GM23338 (cell line): ENCODE results near the gene DAAM2. TPM values are rescaled to one million over a fixed set of nuclear protein-coding genes. Genes with fewer than 3 reads are reported as not detected.
A peak's percentile ranks its signal among the peaks of the same experiment; 100 is the strongest.

ENCODE experiments used
- ATAC-seq: fragments of 200-7000 bp; cut with Tn5 transposase; 3 replicates; pipeline ENCODE4 v1.9.1; 2020
- DNase-seq: peaks from one replicate; pipeline ENCODE4 v3.0.0-alpha.2; 2015; ENCODE audit warnings: low spot score
- H2AFZ ChIP-seq: fragments of 200-600 bp; sonication (generic); 2 replicates; pipeline ENCODE4 v1.8.0; 2016; ENCODE audit warnings: antibody characterized with exemption, mild to moderate bottlenecking, moderate library complexity
- H3F3A ChIP-seq: fragments of 200-600 bp; sonication (generic); replicated peaks from 2 replicates; pipeline ENCODE4 v1.8.0; 2017; ENCODE audit warnings: antibody characterized with exemption, mixed run types, low read depth
- H3K27ac ChIP-seq: fragments of 200-600 bp; sonication (generic); 2 replicates; pipeline ENCODE4 v1.6.1; 2016; ENCODE audit warnings: low read depth
- H3K27me3 ChIP-seq: fragments of 200-600 bp; sonication (generic); 2 replicates; pipeline ENCODE4 v1.8.0; 2016; ENCODE audit warnings: mild to moderate bottlenecking, mixed run types, moderate library complexity; ENCODE audit not compliant: insufficient read depth
- H3K36me3 ChIP-seq: fragments of 200-600 bp; sonication (generic); 2 replicates; pipeline ENCODE4 v1.8.0; 2016; ENCODE audit warnings: mild to moderate bottlenecking; ENCODE audit not compliant: insufficient read depth
- H3K4me1 ChIP-seq: fragments of 200-600 bp; sonication (generic); 2 replicates; pipeline ENCODE4 v1.8.0; 2016; ENCODE audit warnings: mild to moderate bottlenecking, moderate library complexity; ENCODE audit not compliant: insufficient read depth
- H3K4me2 ChIP-seq: fragments of 200-600 bp; sonication (generic); 2 replicates; pipeline ENCODE4 v1.7.1; 2017; ENCODE audit warnings: mixed run types
- H3K4me3 ChIP-seq: fragments of 200-600 bp; sonication (generic); 2 replicates; pipeline ENCODE4 v1.6.1; 2016; ENCODE audit warnings: mixed run types
- H3K79me2 ChIP-seq: fragments of 200-600 bp; sonication (generic); replicated peaks from 2 replicates; pipeline ENCODE4 v1.8.0; 2017; ENCODE audit warnings: mild to moderate bottlenecking; ENCODE audit not compliant: insufficient read depth
- H3K9me2 ChIP-seq: fragments of 200-600 bp; sonication (generic); 2 replicates; pipeline ENCODE4 v1.8.0; 2017; ENCODE audit not compliant: insufficient read depth
- H4K20me1 ChIP-seq: fragments of 200-600 bp; sonication (generic); replicated peaks from 2 replicates; pipeline ENCODE4 v1.8.0; 2017; ENCODE audit warnings: mild to moderate bottlenecking; ENCODE audit not compliant: insufficient read depth
- H3K27ac Mint-ChIP-seq: 2 replicates; pipeline ENCODE4 v1.8.0; 2020; ENCODE audit warnings: inconsistent platforms, mild to moderate bottlenecking, moderate library complexity, mixed read lengths
- H3K27me3 Mint-ChIP-seq: 3 replicates; pipeline ENCODE4 v1.8.0; 2022; ENCODE audit warnings: low read depth, mild to moderate bottlenecking, moderate library complexity, mixed read lengths, inconsistent platforms; ENCODE audit not compliant: insufficient read depth, poor library complexity
- H3K36me3 Mint-ChIP-seq: 3 replicates; pipeline ENCODE4 v1.8.0; 2021; ENCODE audit warnings: low read depth, mild to moderate bottlenecking, inconsistent platforms, moderate library complexity, mixed read lengths
- H3K4me1 Mint-ChIP-seq: 3 replicates; pipeline ENCODE4 v1.8.0; 2020; ENCODE audit warnings: mild to moderate bottlenecking, inconsistent platforms, mixed read lengths
- H3K4me3 Mint-ChIP-seq: 3 replicates; pipeline ENCODE4 v1.8.0; 2021; ENCODE audit warnings: moderate library complexity, mild to moderate bottlenecking, inconsistent platforms, mixed read lengths
- H3K9me3 Mint-ChIP-seq: 3 replicates; pipeline ENCODE4 v1.8.0; 2020; ENCODE audit warnings: moderate library complexity, mild to moderate bottlenecking, inconsistent platforms, mixed read lengths
- CREB1 ChIP-seq: fragments of 250-450 bp; sonication (Bioruptor Pico); IDR thresholded peaks from 2 replicates; pipeline ENCODE4 v1.5.0; 2020; ENCODE audit warnings: low read depth, mild to moderate bottlenecking, moderate library complexity
- EZH2phosphoT487 ChIP-seq: fragments of 200-600 bp; sonication (generic); IDR thresholded peaks from one replicate; pipeline ENCODE4 v1.8.1; 2018; ENCODE audit warnings: antibody characterized with exemption; ENCODE audit not compliant: unreplicated experiment
- NANOG ChIP-seq: IDR thresholded peaks from 2 replicates; pipeline ENCODE4 v1.6.1; 2016; ENCODE audit warnings: antibody characterized with exemption, borderline replicate concordance
- POLR2AphosphoS5 ChIP-seq: IDR thresholded peaks from 2 replicates; pipeline ENCODE4 v1.6.1; 2016; ENCODE audit warnings: antibody characterized with exemption, low read depth
- ZNF114 ChIP-seq: fragments of 250-450 bp; sonication (Bioruptor Pico); IDR thresholded peaks from 2 replicates; pipeline ENCODE4 v1.5.0; 2020; ENCODE audit warnings: mild to moderate bottlenecking, moderate library complexity
- ZNF331 ChIP-seq: fragments of 250-450 bp; sonication (Bioruptor Pico); IDR thresholded peaks from 2 replicates; pipeline ENCODE4 v1.5.0; 2020; ENCODE audit warnings: low read depth, mild to moderate bottlenecking, moderate library complexity
- polyA plus RNA-seq: library from polyadenylated mRNA; unstranded; fragments of >200 nt; fragmentation: Nextera tagmentation; extraction: Ambion mirVana; gene quantifications from 2 replicates; pipeline ENCODE4 v1.2.1, GENCODE V29; 2016
- total RNA-seq: library from RNA; depleted of rRNA; stranded (reverse); fragments of >200 nt; shearing (Covaris generic); gene quantifications from 2 replicates; pipeline ENCODE4 v1.2.3, GENCODE V29; 2014
- TF ChIP-seq, protein P1 (sequence below): IDR thresholded peaks from 2 replicates; pipeline ENCODE4 v1.6.1; 2016; ENCODE audit warnings: antibody characterized with exemption
- TF ChIP-seq, protein P2 (sequence below): IDR thresholded peaks from one replicate; pipeline ENCODE4 v1.6.1; 2018; ENCODE audit warnings: antibody characterized with exemption; ENCODE audit not compliant: unreplicated experiment

Gene DAAM2
- total and polyA plus RNA-seq, 2 experiments from 2014 or later: 1.4 to 4.9 TPM

DNA sequence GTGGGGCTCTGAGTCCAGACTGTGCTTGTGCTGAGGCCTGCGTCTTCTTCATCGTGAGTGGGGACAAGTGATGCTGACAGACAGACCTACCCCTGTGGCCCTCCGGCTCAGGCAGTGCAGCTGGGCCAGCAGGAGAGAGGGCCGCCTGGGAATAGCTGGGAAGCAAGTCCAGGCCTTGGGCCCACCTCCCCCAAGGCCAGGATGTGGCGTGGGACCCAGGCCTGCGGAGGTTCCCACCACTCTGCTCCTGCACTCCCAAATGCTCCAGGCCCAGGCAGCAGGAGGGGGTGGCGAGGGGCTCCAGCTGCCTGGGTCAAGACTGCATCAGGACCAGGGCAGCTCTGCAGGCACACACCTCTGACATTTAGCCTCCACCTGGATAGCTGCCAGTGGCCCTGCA is 38.3 kb downstream of the DAAM2 start:
- no peak overlapping the region for H3K4me3 ChIP-seq
- H3K4me1 Mint-ChIP-seq: peaks cover 14% of the 10 kb centered on the region
- H3K27me3 ChIP-seq: no peaks in the 10 kb centered on the region
- no peaks in the 10 kb centered on the region for H3K79me2 ChIP-seq
- DNase-seq: no peak
- H3K27me3 Mint-ChIP-seq: peaks cover 8% of the 10 kb centered on the region
- H3K36me3 Mint-ChIP-seq: no peaks in the 10 kb centered on the region
- no peaks in the 10 kb centered on the region for H3F3A ChIP-seq
- H3K27ac ChIP-seq: no peak overlapping the region
- H4K20me1 ChIP-seq: no peaks in the 10 kb centered on the region
- H3K36me3 ChIP-seq: no peaks in the 10 kb centered on the region
- ATAC-seq: peak; percentile 45; the same call in 2 of the 3 replicates
- TF ChIP-seq ZNF114: no peak
- H3K9me2 ChIP-seq: peaks cover 2% of the 10 kb centered on the region; the same call in 1 of the 2 replicates
- H3K4me2 ChIP-seq: no peak overlapping the region
- H3K4me1 ChIP-seq: no peaks in the 10 kb centered on the region
- H3K27ac Mint-ChIP-seq: no peak overlapping the region
- no peaks in the 10 kb centered on the region for H3K9me3 Mint-ChIP-seq
- no peak overlapping the region for H3K4me3 Mint-ChIP-seq
- no peak overlapping the region for H2AFZ ChIP-seq

- Histone ChIP-seq H3K27me3 (no peaks in the 10 kb centered on the region), H3F3A (no peaks in the 10 kb centered on the region), H3K4me2 (no peak overlapping the region), H3K4me1 (no peaks in the 10 kb centered on the region), H3K9me2 (peaks cover 3% of the 10 kb centered on the region; the same call in 1 of the 2 replicates), H3K27ac (no peak overlapping the region), H4K20me1 (no peaks in the 10 kb centered on the region), H3K36me3 (no peaks in the 10 kb centered on the region), H2AFZ (no peak overlapping the region), H3K79me2 (no peaks in the 10 kb centered on the region), H3K4me3 (no peak overlapping the region)
- H3K4me1 Mint-ChIP-seq: peaks cover 8% of the 10 kb centered on the region
- no peak overlapping the region for H3K4me3 Mint-ChIP-seq
- TF ChIP-seq ZNF331 (CRISPR knock-in tag) (no peak), EZH2phosphoT487 (no peak), CREB1 (CRISPR knock-in tag) (no peak)
- TF ChIP-seq, protein P1, sequence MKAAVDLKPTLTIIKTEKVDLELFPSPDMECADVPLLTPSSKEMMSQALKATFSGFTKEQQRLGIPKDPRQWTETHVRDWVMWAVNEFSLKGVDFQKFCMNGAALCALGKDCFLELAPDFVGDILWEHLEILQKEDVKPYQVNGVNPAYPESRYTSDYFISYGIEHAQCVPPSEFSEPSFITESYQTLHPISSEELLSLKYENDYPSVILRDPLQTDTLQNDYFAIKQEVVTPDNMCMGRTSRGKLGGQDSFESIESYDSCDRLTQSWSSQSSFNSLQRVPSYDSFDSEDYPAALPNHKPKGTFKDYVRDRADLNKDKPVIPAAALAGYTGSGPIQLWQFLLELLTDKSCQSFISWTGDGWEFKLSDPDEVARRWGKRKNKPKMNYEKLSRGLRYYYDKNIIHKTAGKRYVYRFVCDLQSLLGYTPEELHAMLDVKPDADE: no peak
- H3K36me3 Mint-ChIP-seq: no peaks in the 10 kb centered on the region
- ATAC-seq (no peak), DNase-seq (no peak)
- no peaks in the 10 kb centered on the region for H3K9me3 Mint-ChIP-seq
- peaks cover 8% of the 10 kb centered on the region for H3K27me3 Mint-ChIP-seq
- H3K27ac Mint-ChIP-seq: no peak overlapping the region
Observed at GRCh38 chr6:39831701-39832100, 39.5 kb downstream of the DAAM2 start.

- Mint-ChIP-seq H3K9me3 (no peaks in the 10 kb centered on the region), H3K27ac (no peak overlapping the region), H3K36me3 (no peaks in the 10 kb centered on the region), H3K4me1 (peaks cover 11% of the 10 kb centered on the region), H3K4me3 (no peak overlapping the region), H3K27me3 (peaks cover 2% of the 10 kb centered on the region)
- no peak overlapping the region for H2AFZ ChIP-seq
- H3K9me2 ChIP-seq: peaks cover 3% of the 10 kb centered on the region; the same call in 1 of the 2 replicates
- no peak overlapping the region for H3K4me2 ChIP-seq
- H3K27me3 ChIP-seq: no peaks in the 10 kb centered on the region
- H3K4me3 ChIP-seq: no peak overlapping the region
- H3K4me1 ChIP-seq: peaks cover 4% of the 10 kb centered on the region
- H3K36me3 ChIP-seq: no peaks in the 10 kb centered on the region
- H3F3A ChIP-seq: no peaks in the 10 kb centered on the region
- H3K27ac ChIP-seq: no peak overlapping the region
- H3K79me2 ChIP-seq: no peaks in the 10 kb centered on the region
- DNase-seq (no peak), ATAC-seq (no peak)
- no peaks in the 10 kb centered on the region for H4K20me1 ChIP-seq
- TF ChIP-seq EZH2phosphoT487 (no peak), POLR2AphosphoS5 (no peak), NANOG (no peak)
- TF ChIP-seq, protein P2, sequence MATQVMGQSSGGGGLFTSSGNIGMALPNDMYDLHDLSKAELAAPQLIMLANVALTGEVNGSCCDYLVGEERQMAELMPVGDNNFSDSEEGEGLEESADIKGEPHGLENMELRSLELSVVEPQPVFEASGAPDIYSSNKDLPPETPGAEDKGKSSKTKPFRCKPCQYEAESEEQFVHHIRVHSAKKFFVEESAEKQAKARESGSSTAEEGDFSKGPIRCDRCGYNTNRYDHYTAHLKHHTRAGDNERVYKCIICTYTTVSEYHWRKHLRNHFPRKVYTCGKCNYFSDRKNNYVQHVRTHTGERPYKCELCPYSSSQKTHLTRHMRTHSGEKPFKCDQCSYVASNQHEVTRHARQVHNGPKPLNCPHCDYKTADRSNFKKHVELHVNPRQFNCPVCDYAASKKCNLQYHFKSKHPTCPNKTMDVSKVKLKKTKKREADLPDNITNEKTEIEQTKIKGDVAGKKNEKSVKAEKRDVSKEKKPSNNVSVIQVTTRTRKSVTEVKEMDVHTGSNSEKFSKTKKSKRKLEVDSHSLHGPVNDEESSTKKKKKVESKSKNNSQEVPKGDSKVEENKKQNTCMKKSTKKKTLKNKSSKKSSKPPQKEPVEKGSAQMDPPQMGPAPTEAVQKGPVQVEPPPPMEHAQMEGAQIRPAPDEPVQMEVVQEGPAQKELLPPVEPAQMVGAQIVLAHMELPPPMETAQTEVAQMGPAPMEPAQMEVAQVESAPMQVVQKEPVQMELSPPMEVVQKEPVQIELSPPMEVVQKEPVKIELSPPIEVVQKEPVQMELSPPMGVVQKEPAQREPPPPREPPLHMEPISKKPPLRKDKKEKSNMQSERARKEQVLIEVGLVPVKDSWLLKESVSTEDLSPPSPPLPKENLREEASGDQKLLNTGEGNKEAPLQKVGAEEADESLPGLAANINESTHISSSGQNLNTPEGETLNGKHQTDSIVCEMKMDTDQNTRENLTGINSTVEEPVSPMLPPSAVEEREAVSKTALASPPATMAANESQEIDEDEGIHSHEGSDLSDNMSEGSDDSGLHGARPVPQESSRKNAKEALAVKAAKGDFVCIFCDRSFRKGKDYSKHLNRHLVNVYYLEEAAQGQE: no peak
Observed at GRCh38 chr6:39834278-39834677, 42.1 kb downstream of the DAAM2 start.
